CD14-positive monocyte (primary cell): Measurements from ENCODE around the gene WDR7. TPM values are rescaled to one million over a fixed set of nuclear protein-coding genes. Genes with fewer than 3 reads are reported as not detected.

Experiments
- DNase-seq, 3 donors: peaks; one replicate each; pipeline ENCODE4 v3.0.0-alpha.2; 2011 to 2022
- H2AFZ ChIP-seq: 2 replicates; pipeline ENCODE4 v1.6.0; 2012; ENCODE audit warnings: mild to moderate bottlenecking, low read depth, low read length, inconsistent platforms; ENCODE audit not compliant: insufficient read depth, poor library complexity, severe bottlenecking
- H3K27ac ChIP-seq, 2 donors: 1 replicate in 1 of 2; 2 replicates in 1 of 2; pipeline ENCODE4 v1.5.1; 2012 to 2013; ENCODE audit warnings: low read length in 2 of 2, control low read depth in 1 of 2, inconsistent platforms in 1 of 2, low read depth in 1 of 2, mild to moderate bottlenecking in 1 of 2
- H3K27me3 ChIP-seq, 2 donors: one replicate each; pipeline versions ENCODE4 v1.6.0 to v1.6.1; 2011 to 2013; ENCODE audit warnings: low read length in 2 of 2; ENCODE audit not compliant: control insufficient read depth in 2 of 2, insufficient read depth in 2 of 2
- H3K36me3 ChIP-seq, 2 donors: replicated peaks in 1 of 2; 1 replicate in 1 of 2; 2 replicates in 1 of 2; pipeline versions ENCODE4 v1.5.1 to v1.6.1; 2012 to 2013; ENCODE audit warnings: low read length in 2 of 2, control low read depth in 1 of 2, inconsistent platforms in 1 of 2, mild to moderate bottlenecking in 1 of 2; ENCODE audit not compliant: insufficient read depth in 2 of 2, control insufficient read depth in 1 of 2
- H3K4me1 ChIP-seq, 2 donors: 1 replicate in 1 of 2; 2 replicates in 1 of 2; pipeline versions ENCODE4 v1.5.1 to v1.6.1; 2012 to 2013; ENCODE audit warnings: low read length in 2 of 2, control low read depth in 1 of 2, inconsistent platforms in 1 of 2, mild to moderate bottlenecking in 1 of 2, moderate library complexity in 1 of 2; ENCODE audit not compliant: insufficient read depth in 2 of 2, control insufficient read depth in 1 of 2
- H3K4me2 ChIP-seq: replicated peaks from 2 replicates; pipeline ENCODE3; 2012; ENCODE audit warnings: low read length, moderate library complexity, mild to moderate bottlenecking; ENCODE audit not compliant: poor library complexity, severe bottlenecking; ENCODE audit errors: extremely low read depth
- H3K4me3 ChIP-seq, 3 experiments: fragments of 200-600 bp in 1 of 3; sonication (generic) in 1 of 3; replicated peaks in 1 of 3; 1 replicate in 2 of 3; 2 replicates in 1 of 3; pipeline ENCODE4 v1.5.1; 2011 to 2013; ENCODE audit warnings: low read length in 3 of 3, mild to moderate bottlenecking in 3 of 3, control low read depth in 2 of 3, low read depth in 2 of 3, inconsistent platforms in 1 of 3, moderate library complexity in 1 of 3
- H3K79me2 ChIP-seq: 2 replicates; pipeline ENCODE4 v1.6.0; 2012; ENCODE audit warnings: mild to moderate bottlenecking, control low read depth, inconsistent platforms, low read length, moderate library complexity; ENCODE audit not compliant: insufficient read depth
- H3K9ac ChIP-seq: 2 replicates; pipeline ENCODE4 v1.6.0; 2017; ENCODE audit warnings: low read length, mild to moderate bottlenecking; ENCODE audit not compliant: insufficient read depth, poor library complexity, severe bottlenecking
- H3K9me3 ChIP-seq, 2 donors: replicated peaks in 1 of 2; 1 replicate in 1 of 2; 2 replicates in 1 of 2; pipeline versions ENCODE4 v1.5.1 to v1.6.1; 2012 to 2013; ENCODE audit warnings: low read length in 2 of 2, control low read depth in 1 of 2; ENCODE audit not compliant: control insufficient read depth in 1 of 2, insufficient read depth in 1 of 2
- H4K20me1 ChIP-seq: 2 replicates; pipeline ENCODE4 v1.6.0; 2012; ENCODE audit warnings: mild to moderate bottlenecking, low read length, control low read depth, moderate library complexity; ENCODE audit not compliant: insufficient read depth
- H3K27ac Mint-ChIP-seq, 7 donors: one replicate each; pipeline ENCODE4 v1.8.0; 2020; ENCODE audit warnings: mild to moderate bottlenecking in 7 of 7, mixed read lengths in 7 of 7, moderate library complexity in 6 of 7, inconsistent platforms in 2 of 7
- H3K27me3 Mint-ChIP-seq, 3 donors: one replicate each; pipeline ENCODE4 v1.8.0; 2021 to 2022; ENCODE audit warnings: low read depth in 3 of 3, mild to moderate bottlenecking in 3 of 3, mixed read lengths in 3 of 3, moderate library complexity in 3 of 3, inconsistent platforms in 1 of 3
- H3K36me3 Mint-ChIP-seq, 2 donors: one replicate each; pipeline ENCODE4 v1.8.0; 2020; ENCODE audit warnings: mixed read lengths in 2 of 2, inconsistent platforms in 1 of 2, mild to moderate bottlenecking in 1 of 2
- H3K4me1 Mint-ChIP-seq: one replicate; pipeline ENCODE4 v1.8.0; 2020; ENCODE audit warnings: mild to moderate bottlenecking, mixed read lengths
- H3K4me3 Mint-ChIP-seq, 2 donors: one replicate each; pipeline ENCODE4 v1.8.0; 2020; ENCODE audit warnings: mild to moderate bottlenecking in 2 of 2, mixed read lengths in 2 of 2, moderate library complexity in 1 of 2
- H3K9me3 Mint-ChIP-seq, 7 donors: one replicate each; pipeline ENCODE4 v1.8.0; 2020 to 2022; ENCODE audit warnings: mixed read lengths in 7 of 7, mild to moderate bottlenecking in 6 of 7, moderate library complexity in 6 of 7, inconsistent platforms in 2 of 7
- CTCF ChIP-seq: fragments of 200-600 bp; IDR thresholded peaks from one replicate; pipeline ENCODE4 v1.8.0; 2022; ENCODE audit warnings: antibody characterized with exemption, mild to moderate bottlenecking
- WGBS: methylation state at CpG from one replicate; pipeline ENCODE4 v1.1.5; 2013; ENCODE audit warnings: missing lambda C conversion rate; ENCODE audit not compliant: insufficient coverage; 5-methylcytosine and 5-hydroxymethylcytosine counted together
- intact Hi-C, 2 donors: fragments of 100-400 bp; cut with micrococcal nuclease; formaldehyde crosslinking; loops; one replicate each; pipeline versions ENCODE4 v1.15.0 to v1.15.1; 2023
- polyA plus RNA-seq, 3 donors: library from polyadenylated mRNA; depleted of rRNA in 1 of 3; unstranded in 2 of 3; stranded (reverse) in 1 of 3; fragments of 300-500 nt in 2 of 3; fragments of >200 nt in 1 of 3; fragmentation: Illumina TruSeq in 2 of 3; gene quantifications; 1 replicate in 2 of 3; 2 replicates in 1 of 3; pipeline ENCODE4 v1.2.3, GENCODE V29; 2012 to 2021

WDR7 gene
- polyA plus RNA-seq, 3 donors = 9.1 to 23.6 (median 9.5) TPM

DNA sequence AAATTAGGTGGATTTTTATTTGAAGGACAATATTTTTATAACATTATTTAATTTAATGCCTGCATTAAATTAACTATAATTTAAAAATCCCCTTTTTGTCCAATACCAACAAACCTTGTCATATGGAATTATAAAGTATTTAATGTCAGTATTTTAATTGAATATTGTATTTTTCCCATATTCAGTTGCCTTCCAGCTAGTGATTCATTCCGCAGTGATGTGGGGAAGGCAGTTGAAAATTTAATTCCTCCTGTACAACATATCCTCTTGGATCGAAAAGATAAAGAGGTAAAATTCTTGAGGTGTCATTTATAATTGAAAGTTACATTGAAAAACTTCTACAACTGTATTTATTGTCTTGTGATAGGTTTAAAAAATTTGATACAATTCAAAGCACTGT lies 40.4 kb downstream of the WDR7 start:
- Histone ChIP-seq H3K79me2 (no peaks in the 10 kb centered on the region), H3K27me3 (no peaks in the 10 kb centered on the region), H3K4me2 (no peak overlapping the region), H3K4me1 (no peaks in the 10 kb centered on the region), H2AFZ (no peak overlapping the region), H3K27ac (no peak overlapping the region), H3K9ac (no peak overlapping the region), H3K4me3 (no peak overlapping the region), H3K9me3 (no peaks in the 10 kb centered on the region), H4K20me1 (no peaks in the 10 kb centered on the region), H3K36me3 (peaks cover 43 to 58% of the 10 kb centered on the region in 2 donors)
- H3K4me1 Mint-ChIP-seq = peaks cover 4% of the 10 kb centered on the region
- H3K9me3 Mint-ChIP-seq = no peaks in the 10 kb centered on the region
- intact Hi-C loops = no loop called here
- WGBS = no CpG with 5 or more reads among the region's 2 CpGs
- no peak for DNase-seq
- no peak for TF ChIP-seq CTCF
- peaks cover 42 to 57% of the 10 kb centered on the region in 2 donors for H3K36me3 Mint-ChIP-seq
- no peaks in the 10 kb centered on the region for H3K27me3 Mint-ChIP-seq
- H3K27ac Mint-ChIP-seq = no peak overlapping the region
- no peak overlapping the region for H3K4me3 Mint-ChIP-seq

DNA sequence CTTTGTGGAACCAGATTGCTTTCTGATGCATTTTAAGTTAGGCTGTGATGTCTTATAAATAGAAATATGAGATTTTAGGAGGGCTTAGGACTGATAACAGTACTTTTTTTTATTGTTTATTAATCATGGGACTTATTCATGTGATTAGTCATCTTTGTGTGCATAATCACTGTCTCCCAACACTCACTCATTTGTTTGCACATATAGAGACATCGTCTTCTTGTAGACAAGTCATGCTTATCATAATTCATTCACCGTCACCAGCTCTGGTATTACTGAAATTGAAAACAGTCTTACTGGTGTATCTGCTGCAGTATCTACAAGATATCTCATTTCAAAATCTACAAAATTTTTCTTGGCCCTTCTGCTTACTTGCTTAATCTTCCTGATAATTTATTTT lies 45.8 kb downstream of the WDR7 start:
- no peak for TF ChIP-seq CTCF
- Mint-ChIP-seq H3K36me3 (peaks cover 33 to 43% of the 10 kb centered on the region in 2 donors), H3K4me1 (no peaks in the 10 kb centered on the region), H3K4me3 (no peak overlapping the region), H3K27me3 (no peaks in the 10 kb centered on the region), H3K27ac (no peak overlapping the region), H3K9me3 (no peaks in the 10 kb centered on the region)
- H3K27ac ChIP-seq = no peak overlapping the region
- DNase-seq = no peak
- H3K27me3 ChIP-seq = no peaks in the 10 kb centered on the region
- intact Hi-C loops = no loop called here
- 100% methylated on average over 1 of the region's 2 CpGs for WGBS
- no peaks in the 10 kb centered on the region for H3K4me1 ChIP-seq
- H2AFZ ChIP-seq = no peak overlapping the region
- no peaks in the 10 kb centered on the region for H3K9me3 ChIP-seq
- no peak overlapping the region for H3K9ac ChIP-seq
- no peak overlapping the region for H3K4me3 ChIP-seq
- no peaks in the 10 kb centered on the region for H4K20me1 ChIP-seq
- peaks cover 30 to 36% of the 10 kb centered on the region in 2 donors for H3K36me3 ChIP-seq
- H3K79me2 ChIP-seq = no peaks in the 10 kb centered on the region
- no peak overlapping the region for H3K4me2 ChIP-seq
